ENCODE data around the gene ZNF511.

ZNF511 gene

DNA sequence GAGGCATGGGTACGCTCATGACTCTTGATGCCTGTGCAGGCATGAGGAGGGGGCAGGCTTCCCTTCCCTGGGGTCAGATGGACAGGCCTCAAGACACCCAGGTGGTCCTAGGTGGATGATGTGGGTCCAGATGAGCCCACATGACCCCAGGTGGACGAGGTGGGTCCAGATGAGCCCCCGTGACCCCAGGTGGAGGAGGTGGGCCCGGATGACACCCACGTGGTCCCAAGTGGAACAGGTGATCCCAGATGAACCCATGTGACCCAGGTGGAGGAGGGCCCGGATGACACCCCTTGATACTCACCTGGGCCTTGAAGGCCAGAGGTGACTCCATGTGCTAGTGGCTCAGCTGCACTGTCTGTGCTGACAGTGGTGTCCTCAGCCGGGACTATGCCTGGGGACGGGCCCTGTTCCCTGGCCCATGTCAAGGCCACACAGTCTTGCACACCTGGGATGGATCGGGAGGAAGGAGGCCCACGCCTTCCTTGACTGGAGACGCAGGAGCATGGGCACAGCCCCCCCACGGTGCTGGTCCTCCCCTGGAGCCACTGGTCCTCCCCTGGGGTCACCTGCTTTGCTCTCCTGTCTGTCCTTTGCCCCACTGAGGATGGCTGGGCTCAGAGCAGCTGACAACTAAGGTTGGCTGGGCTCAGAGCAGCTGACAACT, 41.7 kb downstream of the ZNF511 start:
- DNase-seq (ENCODE audit: insufficient read length, low spot score): no peak
- TF ChIP-seq POLR2A (IDR thresholded peaks at IDR 0.05; ENCODE audit: low read depth, low read length): no peak
- no peak for FAIRE-seq

DNA sequence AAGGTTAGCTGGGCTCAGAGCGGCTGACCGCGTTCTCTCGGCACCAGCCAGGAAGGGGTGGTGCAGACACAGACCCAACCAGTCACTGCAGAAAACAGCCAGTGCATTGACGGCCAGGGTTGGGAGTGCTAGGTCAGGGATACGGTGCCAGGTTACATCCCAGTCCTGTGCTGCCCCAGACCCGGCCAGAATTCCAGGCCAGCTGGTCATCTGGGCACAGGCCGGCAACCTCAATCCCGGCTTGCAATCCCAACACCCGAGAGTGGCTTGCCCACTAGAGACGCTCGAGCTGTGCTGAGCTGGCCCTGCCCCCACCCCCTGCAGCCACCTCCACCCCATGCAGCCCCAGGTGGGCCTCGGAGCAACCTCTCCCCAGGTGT, 42.2 kb downstream of the ZNF511 start:
- FAIRE-seq (no peak), DNase-seq (ENCODE audit: insufficient read length, low spot score) (no peak)
- TF ChIP-seq POLR2A (IDR thresholded peaks at IDR 0.05; ENCODE audit: low read depth, low read length): no peak

DNA sequence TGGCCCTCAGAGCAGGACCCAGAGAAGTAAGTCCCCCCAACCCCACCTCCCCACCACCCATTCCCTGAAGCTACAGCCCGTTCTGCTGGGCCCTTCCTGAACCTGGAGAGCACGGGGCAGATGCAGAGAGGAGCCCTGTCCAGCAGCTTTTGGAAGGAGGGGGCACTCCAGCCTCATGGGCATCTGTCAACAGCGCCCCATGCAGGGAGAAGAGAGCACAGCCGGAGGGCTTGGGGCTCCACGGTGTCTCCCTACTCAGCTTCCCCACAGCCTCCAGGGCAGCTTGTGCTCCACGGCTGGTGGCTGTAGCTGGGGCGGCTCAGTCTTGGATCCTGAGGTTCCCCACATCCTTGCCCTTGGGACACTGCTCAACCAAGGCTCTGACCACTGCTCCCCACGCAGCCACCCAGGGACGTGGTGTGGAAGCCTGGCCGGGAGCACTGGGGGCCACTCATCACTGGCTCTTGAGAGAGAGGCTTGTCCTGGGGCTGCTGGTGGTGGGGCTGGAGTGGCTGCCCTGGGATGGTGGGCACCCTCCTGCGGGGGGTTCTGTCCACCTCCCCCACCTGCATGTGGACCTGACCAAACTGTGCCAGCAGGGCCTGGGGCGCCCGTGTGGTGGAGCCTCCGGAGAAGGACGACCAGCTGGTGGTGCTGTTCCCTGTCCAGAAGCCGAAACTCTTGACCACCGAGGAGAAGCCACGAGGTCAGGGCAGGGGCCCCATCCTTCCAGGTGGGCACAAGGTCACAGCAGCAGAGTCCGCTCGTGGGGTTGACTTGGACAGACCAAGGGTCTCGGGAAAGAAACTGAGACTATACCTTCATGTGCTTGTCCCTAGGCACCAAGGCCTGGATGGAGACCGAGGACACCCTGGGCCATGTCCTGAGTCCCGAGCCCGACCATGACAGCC, 42.9 kb downstream of the ZNF511 start:
- no peak for TF ChIP-seq POLR2A (IDR thresholded peaks at IDR 0.05; ENCODE audit: low read depth, low read length)
- DNase-seq (ENCODE audit: insufficient read length, low spot score) (no peak), FAIRE-seq (no peak)

DNA sequence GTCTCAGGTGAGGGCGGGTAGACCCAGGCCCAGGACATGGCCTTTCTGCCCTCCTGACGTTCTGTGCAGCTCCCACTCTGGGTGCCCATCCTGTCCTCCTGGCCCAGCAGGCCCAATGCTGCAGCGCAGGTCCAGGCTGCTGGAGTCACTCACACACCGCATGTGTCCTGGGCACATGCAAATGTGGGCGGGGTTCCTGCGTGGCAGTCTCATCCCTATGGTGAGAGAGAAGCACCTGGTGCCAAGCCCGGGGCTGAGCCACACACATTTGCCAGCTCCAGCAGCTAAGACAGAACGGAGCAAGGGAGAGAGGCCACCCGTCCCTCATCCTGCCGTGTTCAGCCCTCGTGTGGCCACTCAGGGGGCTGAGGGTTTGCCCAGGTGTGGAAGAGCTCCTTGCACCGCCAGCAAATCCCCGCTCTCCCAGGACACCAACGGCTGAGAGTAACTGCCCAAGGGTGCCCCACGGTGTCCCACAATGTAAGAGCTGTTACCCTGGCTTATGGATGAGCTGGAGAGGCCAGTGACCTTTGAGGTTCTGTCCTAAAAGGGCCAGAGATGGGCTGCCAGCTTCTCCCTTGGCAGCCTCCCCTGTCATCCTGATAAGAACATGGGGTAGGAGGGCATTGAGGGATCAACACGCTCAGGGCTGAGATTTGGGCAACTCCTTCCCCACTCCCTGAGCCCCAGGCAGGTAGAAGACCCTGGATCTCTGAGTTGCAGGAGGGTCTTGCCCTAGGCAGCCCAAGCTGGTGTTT, 44.7 kb downstream of the ZNF511 start:
- FAIRE-seq (no peak), DNase-seq (ENCODE audit: insufficient read length, low spot score) (no peak)
- TF ChIP-seq POLR2A (IDR thresholded peaks at IDR 0.05; ENCODE audit: low read depth, low read length): no peak

DNA sequence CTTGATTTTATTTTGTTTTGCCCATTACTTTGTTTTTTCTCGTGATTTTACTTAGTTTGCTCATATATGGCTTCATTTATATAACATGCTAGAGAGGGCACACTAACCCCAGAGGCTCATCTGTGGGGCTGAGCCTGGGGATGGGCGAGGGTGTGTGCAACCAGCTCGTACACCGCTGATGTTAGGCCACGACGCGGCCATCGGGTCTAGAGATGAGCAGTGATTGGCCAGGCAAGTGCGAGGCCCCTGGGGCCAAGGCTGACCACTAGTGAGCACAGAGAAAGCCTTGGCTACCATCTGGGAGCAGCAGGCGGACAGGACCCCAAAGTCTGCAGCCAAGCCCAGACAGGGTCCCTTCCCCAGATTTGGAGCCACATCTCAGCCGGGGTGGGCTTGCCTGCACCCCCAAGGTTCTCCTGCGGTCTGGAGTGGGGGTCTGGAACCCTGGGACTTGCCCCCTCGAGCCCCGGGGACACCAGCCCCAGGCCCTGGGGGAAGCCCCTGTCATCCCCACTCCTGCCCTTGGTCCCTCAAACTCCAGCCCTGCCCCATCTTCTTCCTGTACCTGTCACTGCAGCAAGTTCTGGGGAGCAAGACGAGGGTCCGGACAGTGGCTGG, 45.4 kb downstream of the ZNF511 start:
- FAIRE-seq: no peak
- DNase-seq (ENCODE audit: insufficient read length, low spot score): no peak
- no peak for TF ChIP-seq POLR2A (IDR thresholded peaks at IDR 0.05; ENCODE audit: low read depth, low read length)

DNA sequence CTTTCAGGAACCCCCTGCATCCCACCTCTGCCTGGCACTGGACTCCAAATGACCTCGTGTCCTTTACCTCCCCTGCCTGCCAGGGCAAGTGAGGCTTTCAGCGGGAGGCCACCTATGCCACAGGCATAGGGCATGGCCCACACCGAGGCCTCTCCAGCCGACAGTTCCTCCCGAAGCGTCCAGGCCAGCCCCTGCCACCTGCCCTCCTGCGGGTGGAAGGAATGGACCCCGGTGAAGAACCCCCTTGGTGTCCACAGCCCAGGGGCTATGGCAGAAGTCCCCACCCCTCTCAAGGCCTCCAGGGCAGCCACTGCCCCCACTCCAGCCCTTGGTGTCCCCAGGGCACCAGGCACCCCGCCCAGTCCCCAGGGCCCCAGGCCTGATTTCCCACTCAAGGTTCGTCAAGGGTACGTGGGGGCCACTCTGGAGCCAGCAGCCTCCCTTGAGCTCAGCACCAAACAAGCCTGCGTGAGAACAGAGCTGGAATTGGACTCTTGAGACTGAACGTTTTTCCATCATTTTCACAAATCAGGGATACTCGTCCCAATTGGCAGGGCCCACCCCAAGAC, 46.0 kb downstream of the ZNF511 start:
- DNase-seq (ENCODE audit: insufficient read length, low spot score) (no peak), FAIRE-seq (no peak)
- no peak for TF ChIP-seq POLR2A (IDR thresholded peaks at IDR 0.05; ENCODE audit: low read depth, low read length)

DNA sequence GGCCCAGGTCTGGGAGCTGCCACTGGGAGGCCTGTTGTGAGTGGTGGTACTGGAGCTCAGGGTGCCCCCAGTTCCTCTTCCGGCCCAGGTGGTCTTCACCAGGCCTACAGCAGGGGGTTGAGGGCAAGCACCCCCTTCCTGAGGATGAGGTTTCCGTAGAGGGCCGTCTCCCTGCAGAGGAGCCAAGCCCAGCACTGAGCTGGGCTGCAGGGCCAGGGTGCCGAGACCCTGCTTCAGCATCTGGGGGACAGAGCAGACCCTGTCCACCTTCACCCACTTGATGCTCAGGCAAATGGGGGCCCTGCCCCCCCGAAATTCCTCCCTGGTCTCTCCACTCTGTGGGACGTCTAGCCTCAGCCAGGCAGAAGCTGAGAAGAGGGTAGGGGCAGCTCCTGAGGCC, 46.6 kb downstream of the ZNF511 start:
- DNase-seq (ENCODE audit: insufficient read length, low spot score) (no peak), FAIRE-seq (no peak)
- TF ChIP-seq POLR2A (IDR thresholded peaks at IDR 0.05; ENCODE audit: low read depth, low read length): no peak

DNA sequence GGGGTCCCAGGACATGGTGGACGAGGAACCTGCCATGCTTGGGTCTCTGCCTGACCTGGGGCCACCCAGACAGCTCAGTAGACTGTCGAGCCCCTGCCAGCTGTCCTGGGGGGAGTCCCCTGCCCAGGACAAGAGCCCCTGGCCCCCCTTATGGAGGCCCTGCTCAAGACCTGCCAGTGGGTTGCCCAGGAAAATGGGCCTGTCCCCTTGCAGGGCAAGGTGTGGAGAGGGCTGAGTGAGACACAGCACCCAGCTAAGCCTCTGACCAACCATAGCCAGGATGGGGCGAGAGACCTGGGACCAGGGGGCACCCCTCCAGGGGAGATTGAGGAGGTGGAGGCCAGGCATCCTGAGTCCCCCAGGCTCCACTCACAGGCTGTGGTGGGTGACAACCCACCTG, 47.3 kb downstream of the ZNF511 start:
- TF ChIP-seq POLR2A (IDR thresholded peaks at IDR 0.05; ENCODE audit: low read depth, low read length): no peak
- DNase-seq (ENCODE audit: insufficient read length, low spot score): no peak
- FAIRE-seq: no peak

DNA sequence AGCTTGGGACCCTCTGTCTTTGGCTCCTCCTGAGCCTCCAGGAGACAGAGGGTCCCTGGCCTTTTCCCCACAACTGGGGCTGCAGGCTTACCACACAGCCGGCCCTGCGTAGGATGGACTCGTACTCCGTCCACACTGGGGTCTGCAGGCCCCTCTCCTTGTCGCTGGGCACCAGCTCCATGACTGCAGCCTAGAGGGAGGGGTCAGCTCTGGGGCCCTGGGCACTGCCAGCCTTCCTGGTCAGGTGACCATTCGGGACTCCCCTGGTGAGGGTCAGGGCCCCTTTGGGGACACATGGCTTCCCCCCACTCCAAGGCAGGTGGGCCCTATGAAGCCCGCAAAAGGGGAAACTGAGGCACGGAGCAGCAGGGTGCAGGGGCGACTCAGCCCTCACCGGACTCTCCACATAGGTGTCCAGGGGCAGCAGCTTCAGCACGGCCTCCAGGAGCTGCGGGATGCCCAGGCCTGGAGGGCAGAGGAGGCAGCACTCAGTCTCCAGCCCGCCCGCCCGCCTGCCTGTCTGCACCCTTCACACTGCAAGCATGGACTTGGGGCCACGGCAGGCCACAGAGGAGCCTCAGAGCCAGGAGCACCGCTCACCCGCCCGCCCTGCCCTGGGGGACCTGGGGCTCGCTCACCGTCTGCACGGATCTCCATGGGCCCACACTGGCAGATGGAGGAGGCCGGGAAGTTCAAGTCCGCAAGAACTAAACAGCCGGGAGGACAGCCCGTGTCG, 48.0 kb downstream of the ZNF511 start:
- DNase-seq (ENCODE audit: insufficient read length, low spot score): no peak
- no peak for TF ChIP-seq POLR2A (IDR thresholded peaks at IDR 0.05; ENCODE audit: low read depth, low read length)
- no peak for FAIRE-seq

DNA sequence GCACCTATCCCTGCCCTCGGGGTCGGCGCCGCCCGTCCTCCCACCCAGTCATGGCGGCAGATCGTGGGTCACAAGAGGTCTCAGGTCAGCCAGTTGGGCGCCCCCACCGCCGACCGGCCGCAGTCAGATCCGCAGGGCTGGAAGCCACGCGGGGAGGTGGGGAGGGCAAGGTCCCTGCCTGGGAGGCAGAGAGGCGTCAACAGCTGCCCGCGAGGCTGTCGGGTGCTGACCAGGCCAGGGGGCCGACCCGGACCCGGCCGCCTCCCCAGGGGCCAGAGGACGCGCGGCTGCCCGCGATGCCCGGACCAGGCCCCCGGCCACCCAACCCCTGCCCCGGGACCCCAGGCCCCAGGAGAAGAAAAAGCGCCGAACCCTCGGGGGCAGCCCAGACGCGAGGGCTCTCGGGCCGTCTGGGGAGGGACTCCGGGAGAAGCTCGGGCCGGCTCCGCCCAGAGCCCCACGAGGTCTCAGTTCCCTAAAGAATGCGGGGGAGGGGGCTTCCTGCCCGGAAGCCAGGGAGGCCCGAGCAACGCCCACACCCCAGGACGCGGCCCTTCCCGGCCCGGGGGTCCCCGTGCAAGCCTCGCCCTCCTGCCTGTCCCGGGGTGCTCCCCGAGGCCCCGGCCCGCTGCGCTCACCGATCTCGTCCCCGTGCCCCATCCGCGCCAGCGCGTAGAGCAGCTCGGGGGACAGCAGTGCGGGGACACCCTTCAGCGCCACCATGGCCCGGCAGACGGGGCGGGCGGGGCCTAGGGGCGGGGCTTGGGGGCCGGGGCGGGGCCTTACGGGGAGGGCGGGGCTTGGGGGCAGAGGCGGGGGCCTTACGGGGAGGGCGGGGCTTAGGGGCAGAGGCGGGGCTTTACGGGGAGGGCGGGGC, 48.8 kb downstream of the ZNF511 start, which contains the start of gene FUOM:
TSS of gene FUOM (minus strand) at position 735 of the 877 bp plus-strand sequence. CDS start at position 723, 12 bp downstream.
- TF ChIP-seq POLR2A (IDR thresholded peaks at IDR 0.05; ENCODE audit: low read depth, low read length): no peak
- DNase-seq (ENCODE audit: insufficient read length, low spot score) (no peak), FAIRE-seq (no peak)

DNA sequence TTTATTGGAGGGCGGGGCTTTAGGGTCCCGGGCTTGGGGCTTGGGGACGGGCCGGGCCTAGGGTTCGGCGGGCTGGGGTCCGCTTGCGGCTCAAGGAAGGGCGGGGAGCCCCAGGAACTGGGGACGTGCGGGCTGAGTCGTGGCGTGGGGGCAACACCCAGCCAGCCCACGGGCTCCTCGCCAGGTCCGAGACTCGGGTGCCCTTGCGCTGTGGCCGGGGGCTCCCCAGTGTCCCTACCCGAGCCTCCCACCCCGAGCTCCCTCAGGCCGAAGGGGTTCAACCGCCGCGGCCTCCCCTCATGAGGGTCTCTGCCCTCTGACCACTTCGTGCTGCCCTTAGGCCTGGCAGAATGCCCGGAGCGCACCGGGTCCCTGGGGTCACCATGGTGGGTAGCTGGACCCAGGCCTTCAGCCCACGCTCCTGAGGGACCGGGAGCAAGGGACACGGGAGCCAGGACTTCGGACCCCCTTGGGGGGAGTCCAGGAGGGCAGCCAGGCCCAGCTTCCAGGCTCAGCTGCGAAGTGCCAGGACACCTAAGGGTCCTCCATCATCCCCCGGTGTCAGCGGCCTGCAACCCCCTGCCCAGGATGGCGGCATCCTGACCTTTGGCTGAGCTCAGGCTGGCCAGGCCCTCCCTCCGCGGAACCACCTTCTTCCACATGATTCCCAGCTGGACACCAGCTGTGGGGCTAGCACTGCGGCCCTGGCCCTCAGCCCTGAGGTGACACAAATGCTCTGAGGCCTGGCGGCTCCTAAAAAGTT, 49.6 kb downstream of the ZNF511 start:
- DNase-seq (ENCODE audit: insufficient read length, low spot score) (no peak), FAIRE-seq (no peak)
- TF ChIP-seq POLR2A (IDR thresholded peaks at IDR 0.05; ENCODE audit: low read depth, low read length): no peak

All from H54 (cell line).